Brain microvascular endothelial cell (primary cell): ENCODE measurements around the gene SPCS1.
A peak's percentile ranks its signal among the peaks of the same experiment; 100 is the strongest.
"Not testable (repeated sequence)": the region's sequence is repeated elsewhere in the genome, so short reads cannot be mapped to it uniquely, and the experiment has no call there.

Source experiments
- DNase-seq: peaks from one replicate; pipeline ENCODE4 v3.0.0-alpha.2; 2020
- H3K27ac ChIP-seq: fragments of 250-450 bp; sonication (Bioruptor Pico); 2 replicates; pipeline ENCODE4 v1.5.1; 2020; ENCODE audit warnings: mild to moderate bottlenecking, moderate library complexity
- H3K27me3 ChIP-seq: fragments of 250-450 bp; sonication (Bioruptor Pico); replicated peaks from 2 replicates; pipeline ENCODE4 v1.5.1; 2020; ENCODE audit warnings: mild to moderate bottlenecking
- H3K36me3 ChIP-seq: fragments of 250-450 bp; sonication (Bioruptor Pico); replicated peaks from 2 replicates; pipeline ENCODE4 v1.5.1; 2020; ENCODE audit warnings: mild to moderate bottlenecking
- H3K4me3 ChIP-seq: 2 replicates; pipeline ENCODE4 v1.5.1; 2011; ENCODE audit warnings: low read depth, mild to moderate bottlenecking, control low read depth, low read length, moderate library complexity
- in situ Hi-C: cut with HindIII; loops from 2 replicates; pipeline ENCODE4 v1.10.0; 2017; ENCODE audit warnings: low sequenced_read_pairs, low pct_ligation_motif_present
- TF ChIP-seq, protein P1 (sequence below): IDR thresholded peaks from 2 replicates; pipeline ENCODE4 v1.5.1; 2011; ENCODE audit warnings: low read depth, mild to moderate bottlenecking, moderate library complexity, low read length, control low read depth, inconsistent platforms; ENCODE audit errors: missing control alignments

SPCS1 gene

DNA sequence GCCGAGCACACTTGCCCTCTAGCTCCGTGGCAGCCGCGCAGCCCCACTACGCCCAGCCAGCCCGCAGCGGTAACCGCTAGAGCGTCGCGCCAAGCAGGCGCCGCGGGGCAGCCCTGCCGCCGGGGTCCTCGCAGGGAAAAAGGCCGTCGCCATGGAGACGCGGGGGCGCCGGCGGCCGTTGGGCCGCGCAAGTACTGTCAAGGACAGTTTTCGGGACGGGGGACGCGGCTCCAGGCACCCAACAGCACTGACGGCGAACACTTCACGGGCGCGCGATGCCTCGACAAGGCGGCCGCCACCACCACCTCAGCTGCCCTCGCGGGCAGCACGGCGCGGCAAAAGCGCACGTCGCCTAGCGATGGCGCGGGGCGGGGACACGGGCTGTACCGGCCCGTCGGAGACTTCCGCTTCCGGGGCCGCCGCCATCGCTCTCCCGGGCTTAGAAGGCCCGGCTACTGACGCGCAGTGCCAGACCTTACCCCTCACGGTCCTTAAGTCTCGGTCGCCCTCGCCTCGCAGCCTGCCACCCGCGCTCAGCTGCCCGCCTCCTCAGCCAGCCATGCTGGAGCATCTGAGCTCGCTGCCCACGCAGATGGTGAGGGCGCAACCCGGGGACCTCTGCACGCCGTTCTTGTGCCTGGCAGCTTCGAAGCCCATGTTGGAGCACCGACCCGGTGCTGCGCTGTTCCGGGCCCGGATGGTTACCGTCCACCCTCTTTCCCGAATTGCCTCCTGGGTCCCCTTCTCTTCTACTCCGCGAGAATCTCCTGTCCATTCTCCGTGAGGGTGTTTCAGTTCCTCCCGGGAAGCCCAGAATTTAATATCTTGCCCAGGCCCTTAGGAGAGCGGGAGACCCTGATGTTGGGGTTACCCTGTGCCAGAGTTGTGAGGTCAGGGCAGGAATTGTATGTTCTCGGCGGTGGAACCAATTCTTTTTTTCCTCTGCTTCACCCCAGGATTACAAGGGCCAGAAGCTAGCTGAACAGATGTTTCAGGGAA is at the start of gene SPCS1, which contains the start of gene GLT8D1:
TSS of gene SPCS1 (plus strand) at position 419 of the 999 bp plus-strand sequence. CDS start at position 560, 141 bp downstream.
TSS of gene GLT8D1 (minus strand) at position 104 of the 999 bp plus-strand sequence. CDS start 5,331 bp downstream, outside the sequence.
- DNase-seq: peak; percentile 67
- in situ Hi-C loops: no loop called here
- H3K27me3 ChIP-seq: no peaks in the 10 kb centered on the region
- H3K27ac ChIP-seq: peak within 1 kb of the TSS; percentile 97
- TF ChIP-seq, protein P1, sequence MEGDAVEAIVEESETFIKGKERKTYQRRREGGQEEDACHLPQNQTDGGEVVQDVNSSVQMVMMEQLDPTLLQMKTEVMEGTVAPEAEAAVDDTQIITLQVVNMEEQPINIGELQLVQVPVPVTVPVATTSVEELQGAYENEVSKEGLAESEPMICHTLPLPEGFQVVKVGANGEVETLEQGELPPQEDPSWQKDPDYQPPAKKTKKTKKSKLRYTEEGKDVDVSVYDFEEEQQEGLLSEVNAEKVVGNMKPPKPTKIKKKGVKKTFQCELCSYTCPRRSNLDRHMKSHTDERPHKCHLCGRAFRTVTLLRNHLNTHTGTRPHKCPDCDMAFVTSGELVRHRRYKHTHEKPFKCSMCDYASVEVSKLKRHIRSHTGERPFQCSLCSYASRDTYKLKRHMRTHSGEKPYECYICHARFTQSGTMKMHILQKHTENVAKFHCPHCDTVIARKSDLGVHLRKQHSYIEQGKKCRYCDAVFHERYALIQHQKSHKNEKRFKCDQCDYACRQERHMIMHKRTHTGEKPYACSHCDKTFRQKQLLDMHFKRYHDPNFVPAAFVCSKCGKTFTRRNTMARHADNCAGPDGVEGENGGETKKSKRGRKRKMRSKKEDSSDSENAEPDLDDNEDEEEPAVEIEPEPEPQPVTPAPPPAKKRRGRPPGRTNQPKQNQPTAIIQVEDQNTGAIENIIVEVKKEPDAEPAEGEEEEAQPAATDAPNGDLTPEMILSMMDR: no peak
- peaks cover 3% of the 10 kb centered on the region for H3K36me3 ChIP-seq
- peak within 1 kb of the TSS; percentile 96 for H3K4me3 ChIP-seq

DNA sequence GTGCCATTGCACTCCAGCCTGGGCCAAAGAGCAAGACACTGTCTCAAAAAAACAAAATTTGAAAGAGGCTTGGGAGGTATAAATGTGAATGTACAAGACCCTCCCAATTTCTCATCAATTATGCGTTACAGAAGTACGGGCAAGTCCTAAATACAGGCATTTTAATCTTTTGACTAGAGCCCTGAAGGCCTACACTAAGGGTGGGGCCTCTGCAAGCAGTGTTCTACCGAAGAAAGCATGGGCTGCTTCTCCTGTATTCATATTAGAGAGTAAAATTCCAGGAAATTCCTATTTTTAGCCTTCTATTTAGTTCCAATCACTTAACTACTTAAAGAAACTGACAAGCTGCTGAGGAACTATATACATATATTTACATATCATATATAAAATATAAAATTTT is 45.9 kb upstream of the SPCS1 start:
- no peak for DNase-seq
- TF ChIP-seq, protein P1: no peak
- in situ Hi-C loops: no loop called here
- peaks cover 55% of the 10 kb centered on the region for H3K36me3 ChIP-seq
- H3K27ac ChIP-seq: no peak overlapping the region
- no peak overlapping the region for H3K4me3 ChIP-seq
- no peaks in the 10 kb centered on the region for H3K27me3 ChIP-seq

DNA sequence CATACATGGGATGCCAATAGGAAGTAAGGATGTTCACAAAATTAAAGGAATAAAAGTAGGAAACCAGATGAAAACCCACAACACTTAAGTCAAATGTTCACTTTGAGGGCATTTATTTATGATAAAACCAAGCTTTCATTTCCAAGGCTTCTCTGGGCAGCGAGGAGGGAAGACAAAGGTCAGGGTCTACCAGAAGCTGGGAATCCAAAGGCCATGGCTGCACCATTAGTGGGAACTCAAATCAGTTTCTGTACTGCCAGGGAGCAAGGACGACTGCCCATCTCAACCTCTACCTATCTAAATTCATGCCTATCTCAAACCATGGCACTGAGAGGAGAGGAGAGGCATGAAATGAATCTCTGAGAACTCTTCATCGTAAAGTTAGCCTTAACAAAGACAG is 42.8 kb upstream of the SPCS1 start:
- in situ Hi-C loops: no loop called here
- no peaks in the 10 kb centered on the region for H3K27me3 ChIP-seq
- no peak for DNase-seq
- TF ChIP-seq, protein P1: no peak
- H3K27ac ChIP-seq: no peak overlapping the region
- peaks cover 39% of the 10 kb centered on the region for H3K36me3 ChIP-seq
- H3K4me3 ChIP-seq: no peak overlapping the region

DNA sequence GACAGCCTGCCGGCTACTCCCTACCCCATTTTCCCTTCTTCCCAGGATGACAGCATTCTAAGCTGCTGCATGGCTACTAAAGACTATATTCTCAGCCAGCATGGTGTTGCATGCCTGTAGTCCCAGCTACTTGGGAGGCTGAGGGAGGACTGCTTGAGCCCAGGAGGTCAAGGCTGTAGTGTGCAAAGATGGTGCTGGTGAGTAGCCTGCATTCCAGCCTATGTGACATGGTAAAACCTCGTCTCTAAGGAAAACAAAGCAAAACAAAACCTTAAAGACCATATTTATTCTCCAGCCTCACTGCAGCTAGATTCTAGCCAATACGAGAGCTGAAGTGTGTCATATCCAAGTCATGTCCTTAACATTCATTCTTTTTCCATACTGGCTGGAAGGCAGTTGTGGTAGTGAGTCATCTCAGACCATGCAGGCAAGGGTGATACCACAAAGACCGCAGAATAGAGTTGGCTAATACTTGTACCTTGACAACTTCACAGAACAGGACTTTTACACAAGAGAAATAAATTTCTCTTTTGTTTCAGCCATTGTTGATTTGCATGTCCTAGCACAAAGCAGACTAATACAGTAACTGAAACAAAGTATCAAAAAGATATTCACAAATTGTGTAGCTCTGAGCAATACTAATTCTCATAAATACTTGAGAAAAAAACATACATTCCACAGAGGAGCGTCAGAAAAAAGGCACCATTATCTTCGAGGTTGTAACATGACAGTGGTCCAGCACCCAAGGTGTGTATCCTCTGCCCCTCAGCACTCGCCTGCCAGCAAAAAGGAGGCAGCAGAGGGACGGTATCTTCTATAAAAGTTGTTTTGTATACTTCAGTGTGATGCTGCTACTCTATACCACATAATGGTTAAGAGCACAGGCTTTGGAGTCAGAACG is 35.0 kb upstream of the SPCS1 start:
- peaks cover 15% of the 10 kb centered on the region for H3K36me3 ChIP-seq
- TF ChIP-seq, protein P1: no peak
- DNase-seq: peak; percentile 99
- in situ Hi-C loops: no loop called here
- H3K4me3 ChIP-seq: no peak overlapping the region
- H3K27ac ChIP-seq: peak overlapping the region; percentile 94
- no peaks in the 10 kb centered on the region for H3K27me3 ChIP-seq

DNA sequence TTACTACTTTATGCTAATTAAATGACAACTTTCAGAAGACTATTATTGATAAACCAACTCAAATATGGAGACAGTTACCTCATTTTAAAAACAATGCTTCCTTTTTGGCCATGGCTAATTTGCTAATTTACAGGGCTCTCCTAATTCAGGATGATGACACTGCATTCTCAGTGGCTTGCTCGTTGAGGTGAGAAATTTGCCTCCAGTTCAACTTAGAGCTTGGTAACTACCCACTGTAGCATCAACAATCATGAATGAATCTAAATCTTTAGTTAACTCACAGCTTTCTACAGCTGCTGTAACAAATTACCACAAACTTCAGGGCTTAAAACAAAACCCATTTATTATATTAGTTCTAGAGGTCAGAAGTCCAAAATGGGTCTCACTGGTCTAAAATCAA is 34.2 kb upstream of the SPCS1 start:
- TF ChIP-seq, protein P1: no peak
- no peak for DNase-seq
- in situ Hi-C loops: no loop called here
- no peaks in the 10 kb centered on the region for H3K27me3 ChIP-seq
- H3K36me3 ChIP-seq: peaks cover 17% of the 10 kb centered on the region
- H3K27ac ChIP-seq: peak overlapping the region; percentile 85
- no peak overlapping the region for H3K4me3 ChIP-seq

DNA sequence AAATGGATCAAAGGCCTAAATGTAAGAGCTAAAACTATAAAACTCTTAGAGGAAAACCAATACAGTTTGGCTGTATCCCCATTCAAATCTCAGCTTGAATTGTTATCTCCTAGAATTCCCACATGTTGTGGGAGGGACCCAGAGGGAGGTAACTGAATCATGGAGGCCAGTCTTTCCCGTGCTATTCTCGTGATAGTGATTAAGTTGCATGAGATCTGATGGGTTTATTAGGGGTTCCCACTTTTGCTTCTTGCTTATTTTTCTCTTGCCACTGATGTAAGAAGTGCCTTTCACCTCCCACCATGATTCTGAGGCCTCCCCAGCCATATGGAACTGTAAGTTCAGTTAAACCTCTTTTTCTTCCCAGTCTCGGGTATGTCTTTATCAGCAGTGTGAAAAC is 29.7 kb upstream of the SPCS1 start:
- in situ Hi-C loops, H3K4me3 ChIP-seq, H3K27me3 ChIP-seq, H3K27ac ChIP-seq, DNase-seq: not testable (repeated sequence)
- peaks cover 45% of the 10 kb centered on the region for H3K36me3 ChIP-seq
